Neutrophil (primary cell): ENCODE results near the gene CNTNAP2.

Source experiments
- H3K27ac ChIP-seq: fragments of 200-600 bp; sonication (generic); 2 replicates; pipeline ENCODE4 v1.5.1; 2016; ENCODE audit warnings: mild to moderate bottlenecking, moderate library complexity
- H3K27me3 ChIP-seq: fragments of 200-600 bp; sonication (generic); 2 replicates; pipeline ENCODE4 v1.6.0; 2016; ENCODE audit warnings: mild to moderate bottlenecking
- H3K36me3 ChIP-seq: fragments of 200-600 bp; sonication (generic); 2 replicates; pipeline ENCODE4 v1.5.1; 2017
- H3K4me1 ChIP-seq, 2 experiments: fragments of 200-600 bp in 1 of 2; sonication (generic) in 1 of 2; 1 replicate in 1 of 2; 2 replicates in 1 of 2; pipeline versions ENCODE4 v1.5.1 to v1.6.1; 2013 to 2016; ENCODE audit warnings: low read depth in 1 of 2, low read length in 1 of 2, mild to moderate bottlenecking in 1 of 2, moderate library complexity in 1 of 2; ENCODE audit not compliant: control insufficient read depth in 1 of 2, insufficient read depth in 1 of 2
- H3K4me3 ChIP-seq, 2 experiments: fragments of 200-600 bp in 1 of 2; sonication (generic) in 1 of 2; 1 replicate in 1 of 2; 2 replicates in 1 of 2; pipeline ENCODE4 v1.5.1; 2013 to 2016; ENCODE audit warnings: low read depth in 1 of 2, low read length in 1 of 2, mild to moderate bottlenecking in 1 of 2, moderate library complexity in 1 of 2
- H3K9me3 ChIP-seq: fragments of 200-600 bp; sonication (generic); 2 replicates; pipeline ENCODE4 v1.5.1; 2016
- CTCF ChIP-seq: fragments of 200-600 bp; sonication (generic); IDR thresholded peaks from 2 replicates; pipeline ENCODE4 v1.5.1; 2016; ENCODE audit warnings: antibody characterized with exemption

Gene CNTNAP2

GRCh38 chr7:148091882-148092281 is 1975.3 kb downstream of the CNTNAP2 start:
- H3K9me3 ChIP-seq = no peaks in the 10 kb centered on the region
- no peaks in the 10 kb centered on the region for H3K27me3 ChIP-seq
- H3K36me3 ChIP-seq = no peaks in the 10 kb centered on the region
- H3K27ac ChIP-seq = no peak overlapping the region
- H3K4me3 ChIP-seq = no peak overlapping the region
- TF ChIP-seq CTCF = no peak
- H3K4me1 ChIP-seq = no peaks in the 10 kb centered on the region

- Histone ChIP-seq H3K27me3 (no peaks in the 10 kb centered on the region), H3K27ac (no peak overlapping the region), H3K36me3 (no peaks in the 10 kb centered on the region), H3K4me3 (no peak overlapping the region), H3K4me1 (no peaks in the 10 kb centered on the region), H3K9me3 (no peaks in the 10 kb centered on the region)
- no peak for TF ChIP-seq CTCF
Observed at GRCh38 chr7:148093375-148094166, 1977.0 kb downstream of the CNTNAP2 start.

GRCh38 chr7:148095066-148095465 is 1978.5 kb downstream of the CNTNAP2 start:
- Histone ChIP-seq H3K4me3 (no peak overlapping the region), H3K36me3 (no peaks in the 10 kb centered on the region), H3K4me1 (no peaks in the 10 kb centered on the region), H3K9me3 (no peaks in the 10 kb centered on the region), H3K27ac (no peak overlapping the region), H3K27me3 (no peaks in the 10 kb centered on the region)
- no peak for TF ChIP-seq CTCF

- Histone ChIP-seq H3K4me1 (no peaks in the 10 kb centered on the region), H3K27me3 (no peaks in the 10 kb centered on the region), H3K4me3 (no peak overlapping the region), H3K9me3 (no peaks in the 10 kb centered on the region), H3K27ac (no peak overlapping the region), H3K36me3 (no peaks in the 10 kb centered on the region)
- TF ChIP-seq CTCF = no peak
Observed at GRCh38 chr7:148104136-148104716, 1987.6 kb downstream of the CNTNAP2 start.

- H3K4me1 ChIP-seq = no peaks in the 10 kb centered on the region
- H3K4me3 ChIP-seq = no peak overlapping the region
- H3K27me3 ChIP-seq = no peaks in the 10 kb centered on the region
- no peaks in the 10 kb centered on the region for H3K36me3 ChIP-seq
- H3K9me3 ChIP-seq = no peaks in the 10 kb centered on the region
- no peak overlapping the region for H3K27ac ChIP-seq
- no peak for TF ChIP-seq CTCF
Observed at GRCh38 chr7:148104924-148105323, 1988.3 kb downstream of the CNTNAP2 start.
